Measurements from ENCODE around the gene SEMA3E. TPM values are rescaled to one million over a fixed set of nuclear protein-coding genes. Genes with fewer than 3 reads are reported as not detected.

Gene SEMA3E
- polyA plus RNA-seq, 1 of the 3 experiments (the other 2 are of a cell fraction) = under 0.01 TPM

DNA sequence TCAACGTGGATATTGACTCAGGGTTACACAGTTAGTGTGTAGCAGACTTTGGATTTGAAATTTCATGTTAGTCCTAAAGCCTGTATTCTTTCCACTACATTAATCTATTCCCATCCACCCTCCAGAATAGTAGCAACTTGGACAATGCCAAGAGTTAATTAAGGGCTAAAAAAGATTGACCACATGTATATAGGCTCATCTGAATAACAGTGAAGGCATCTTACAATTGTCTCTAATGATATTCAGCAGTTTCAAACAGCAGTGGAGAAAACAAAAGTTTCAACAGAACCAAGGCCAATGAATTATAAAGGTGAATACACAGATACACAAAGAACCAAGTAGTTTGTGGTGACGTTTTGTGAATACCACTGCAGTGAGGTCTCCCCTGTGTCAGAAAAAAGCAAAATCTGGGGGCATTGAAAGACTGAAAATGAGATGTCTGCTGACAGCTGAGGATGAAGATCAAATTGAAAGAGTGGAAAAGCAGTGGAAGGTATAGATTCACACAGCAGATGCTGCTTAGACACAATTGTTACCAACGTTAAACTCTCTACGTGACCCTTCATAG is 202.8 kb downstream of the SEMA3E start:
- no peak for DNase-seq
- CTCF ChIA-PET = interaction anchor here (1.2 kb wide), 1 partner anchor 32 kb away, joined by 4 read pairs; no protein-coding TSS in a partner anchor
- H2AFZ ChIP-seq (ENCODE audit: low read depth) = no peak overlapping the region
- H3K4me3 ChIP-seq (ENCODE audit: low read depth in 2 of 2, low read length in 1 of 2) = no peak overlapping the region
- H4K20me1 ChIP-seq (ENCODE audit: insufficient read depth) = no peaks in the 10 kb centered on the region
- no peak for TF ChIP-seq NRF1 (IDR thresholded peaks at IDR 0.05; ENCODE audit: low read depth, low read length)
- TF ChIP-seq TAF1 (IDR thresholded peaks at IDR 0.05; ENCODE audit: borderline replicate concordance, low read depth, low read length) = no peak
- TF ChIP-seq RAD21 (IDR thresholded peaks at IDR 0.05; ENCODE audit: low read length) = no peak
- no peak for TF ChIP-seq TCF12 (IDR thresholded peaks at IDR 0.05)
- TF ChIP-seq, protein P1, sequence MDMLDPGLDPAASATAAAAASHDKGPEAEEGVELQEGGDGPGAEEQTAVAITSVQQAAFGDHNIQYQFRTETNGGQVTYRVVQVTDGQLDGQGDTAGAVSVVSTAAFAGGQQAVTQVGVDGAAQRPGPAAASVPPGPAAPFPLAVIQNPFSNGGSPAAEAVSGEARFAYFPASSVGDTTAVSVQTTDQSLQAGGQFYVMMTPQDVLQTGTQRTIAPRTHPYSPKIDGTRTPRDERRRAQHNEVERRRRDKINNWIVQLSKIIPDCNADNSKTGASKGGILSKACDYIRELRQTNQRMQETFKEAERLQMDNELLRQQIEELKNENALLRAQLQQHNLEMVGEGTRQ (IDR thresholded peaks at IDR 0.05; ENCODE audit: borderline replicate concordance, low read depth, low read length) = no peak
- no peak for TF ChIP-seq ELF1 (IDR thresholded peaks at IDR 0.05)
- TF ChIP-seq, protein P2, sequence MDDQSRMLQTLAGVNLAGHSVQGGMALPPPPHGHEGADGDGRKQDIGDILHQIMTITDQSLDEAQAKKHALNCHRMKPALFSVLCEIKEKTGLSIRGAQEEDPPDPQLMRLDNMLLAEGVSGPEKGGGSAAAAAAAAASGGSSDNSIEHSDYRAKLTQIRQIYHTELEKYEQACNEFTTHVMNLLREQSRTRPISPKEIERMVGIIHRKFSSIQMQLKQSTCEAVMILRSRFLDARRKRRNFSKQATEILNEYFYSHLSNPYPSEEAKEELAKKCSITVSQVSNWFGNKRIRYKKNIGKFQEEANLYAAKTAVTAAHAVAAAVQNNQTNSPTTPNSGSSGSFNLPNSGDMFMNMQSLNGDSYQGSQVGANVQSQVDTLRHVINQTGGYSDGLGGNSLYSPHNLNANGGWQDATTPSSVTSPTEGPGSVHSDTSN (IDR thresholded peaks at IDR 0.05) = no peak
- no peak for TF ChIP-seq RCOR1 (IDR thresholded peaks at IDR 0.05; ENCODE audit: low read length)
- no peaks in the 10 kb centered on the region for H3F3A ChIP-seq (replicated peaks; ENCODE audit: insufficient read depth)
- POLR2A ChIA-PET = no interaction called here
- no peaks in the 10 kb centered on the region for H3K27me3 ChIP-seq (ENCODE audit: insufficient read depth)
- no peaks in the 10 kb centered on the region for H3K9me2 ChIP-seq
- no peak overlapping the region for H3K9ac ChIP-seq
- H3K79me2 ChIP-seq (ENCODE audit: insufficient read depth) = no peaks in the 10 kb centered on the region
- H3K4me2 ChIP-seq = no peak overlapping the region
- no peaks in the 10 kb centered on the region for H3K4me1 ChIP-seq (ENCODE audit: control insufficient read depth in 1 of 2, insufficient read depth in 2 of 2, low read depth in 1 of 2, low read length in 1 of 2)
- no peaks in the 10 kb centered on the region for H3K9me3 ChIP-seq
- H3K27ac ChIP-seq (ENCODE audit: low read depth in 2 of 2, low read length in 1 of 2) = no peak overlapping the region
- 56% methylated on average over 4 of the region's 4 CpGs for whole genome bisulfite sequencing (ENCODE audit: low lambda C conversion rate)
- no peaks in the 10 kb centered on the region for H3K36me3 ChIP-seq (replicated peaks in 1 of 2; ENCODE audit: control insufficient read depth in 1 of 2, insufficient read depth in 2 of 2, low read length in 1 of 2)

DNA sequence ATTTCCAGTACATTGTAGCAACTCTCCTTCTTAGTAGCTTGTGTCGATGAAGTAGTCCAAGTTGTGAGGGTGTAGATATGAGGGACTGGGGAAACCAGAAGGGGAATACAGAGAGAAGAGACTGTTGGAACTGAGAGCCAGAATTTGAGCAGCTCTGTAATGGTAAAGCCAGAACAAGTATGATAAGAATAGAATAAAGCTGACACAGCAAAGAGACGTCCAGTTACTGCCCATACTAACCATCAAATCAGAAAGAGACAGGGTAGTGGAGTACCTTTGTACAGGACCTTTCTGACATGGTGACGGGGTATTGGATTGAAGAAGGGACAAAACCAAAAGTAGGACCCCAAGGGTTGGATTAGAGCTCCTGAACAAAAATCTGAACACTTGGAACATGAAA is 206.0 kb downstream of the SEMA3E start:
- H3K4me2 ChIP-seq = no peak overlapping the region
- ChIA-PET POLR2A (no interaction called here), CTCF (interaction anchor here (0.7 to 1.4 kb wide), 2 partner anchors 12 to 213 kb away, joined by 4 to 5 read pairs; no protein-coding TSS in a partner anchor)
- no peak overlapping the region for H3K9ac ChIP-seq
- no peaks in the 10 kb centered on the region for H3K36me3 ChIP-seq (replicated peaks in 1 of 2; ENCODE audit: control insufficient read depth in 1 of 2, insufficient read depth in 2 of 2, low read length in 1 of 2)
- no peaks in the 10 kb centered on the region for H4K20me1 ChIP-seq (ENCODE audit: insufficient read depth)
- TF ChIP-seq NRF1 (IDR thresholded peaks at IDR 0.05; ENCODE audit: low read depth, low read length) (no peak), FOSL2 (IDR thresholded peaks at IDR 0.05; ENCODE audit: borderline replicate concordance, low read depth) (no peak), POLR2AphosphoS5 (IDR thresholded peaks at IDR 0.05; ENCODE audit: low read depth, low read length) (no peak), JUND (IDR thresholded peaks at IDR 0.05) (no peak), SMC3 (IDR thresholded peaks at IDR 0.05; ENCODE audit: low read depth, low read length) (no peak), RCOR1 (IDR thresholded peaks at IDR 0.05; ENCODE audit: low read length) (no peak), NFIC (IDR thresholded peaks at IDR 0.05; ENCODE audit: borderline replicate concordance) (no peak), MXI1 (IDR thresholded peaks at IDR 0.05; ENCODE audit: low read depth, low read length) (no peak)
- TF ChIP-seq, protein P3, sequence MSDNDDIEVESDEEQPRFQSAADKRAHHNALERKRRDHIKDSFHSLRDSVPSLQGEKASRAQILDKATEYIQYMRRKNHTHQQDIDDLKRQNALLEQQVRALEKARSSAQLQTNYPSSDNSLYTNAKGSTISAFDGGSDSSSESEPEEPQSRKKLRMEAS (IDR thresholded peaks at IDR 0.05; ENCODE audit: low read depth) = no peak
- no peaks in the 10 kb centered on the region for H3K4me1 ChIP-seq (ENCODE audit: control insufficient read depth in 1 of 2, insufficient read depth in 2 of 2, low read depth in 1 of 2, low read length in 1 of 2)
- H3K9me2 ChIP-seq = no peaks in the 10 kb centered on the region
- WGBS (ENCODE audit: low lambda C conversion rate) = 71% methylated on average over 3 of the region's 3 CpGs
- H2AFZ ChIP-seq (ENCODE audit: low read depth) = no peak overlapping the region
- H3K4me3 ChIP-seq (ENCODE audit: low read depth in 2 of 2, low read length in 1 of 2) = no peak overlapping the region
- no peaks in the 10 kb centered on the region for H3F3A ChIP-seq (replicated peaks; ENCODE audit: insufficient read depth)
- no peak overlapping the region for H3K27ac ChIP-seq (ENCODE audit: low read depth in 2 of 2, low read length in 1 of 2)
- no peaks in the 10 kb centered on the region for H3K79me2 ChIP-seq (ENCODE audit: insufficient read depth)
- no peak for DNase-seq
- H3K9me3 ChIP-seq = no peaks in the 10 kb centered on the region
- H3K27me3 ChIP-seq (ENCODE audit: insufficient read depth) = no peaks in the 10 kb centered on the region

All from SK-N-SH (cell line).